ENCODE results near the gene SCP2. TPM values are rescaled to one million over a fixed set of nuclear protein-coding genes. Genes with fewer than 3 reads are reported as not detected.

SCP2 gene
- polyA plus RNA-seq, 1 of the 3 experiments (the other 2 are of a cell fraction) = 49.5 TPM

DNA sequence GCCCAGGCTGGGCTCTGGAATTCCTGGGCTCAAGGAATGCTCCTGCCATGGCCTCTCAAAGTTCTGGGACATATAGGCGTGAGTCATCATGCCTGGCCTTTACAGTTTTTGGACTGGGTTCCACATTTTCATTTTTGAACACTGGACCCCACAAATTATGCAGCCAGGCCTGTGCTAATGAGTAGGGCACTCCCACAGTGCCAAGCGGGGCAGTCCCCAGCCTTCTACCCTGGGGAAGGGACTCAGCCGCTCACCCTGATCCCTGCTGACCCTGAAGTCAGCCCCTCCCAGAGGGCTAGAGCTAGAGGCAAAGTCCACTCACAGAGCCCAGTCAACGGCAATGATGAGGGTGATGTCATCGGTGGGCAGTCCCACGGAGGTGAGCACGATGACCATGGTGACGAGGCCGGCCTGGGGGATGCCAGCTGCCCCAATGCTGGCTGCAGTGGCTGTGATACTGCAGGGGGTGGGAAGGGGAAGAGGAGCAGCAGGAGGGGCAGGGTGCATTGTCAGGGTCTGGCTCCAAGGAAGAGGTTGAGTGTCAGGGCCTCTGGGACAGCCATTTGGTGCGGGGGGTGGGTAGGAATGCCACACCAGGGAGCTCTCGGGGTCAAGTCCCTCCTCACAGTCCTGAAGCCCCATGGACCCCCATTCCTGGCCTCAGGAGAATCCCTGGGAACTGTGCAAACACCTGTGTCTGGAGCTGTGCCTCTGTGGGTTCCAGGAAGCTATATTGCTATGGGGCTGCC, 162.6 kb downstream of the SCP2 start:
- no peak overlapping the region for H2AFZ ChIP-seq (ENCODE audit: low read depth)
- H3F3A ChIP-seq (replicated peaks; ENCODE audit: insufficient read depth) = no peaks in the 10 kb centered on the region
- no peaks in the 10 kb centered on the region for H3K9me3 ChIP-seq
- no peaks in the 10 kb centered on the region for H3K36me3 ChIP-seq (replicated peaks in 1 of 2; ENCODE audit: control insufficient read depth in 1 of 2, insufficient read depth in 2 of 2, low read length in 1 of 2)
- no peaks in the 10 kb centered on the region for H3K9me2 ChIP-seq
- H3K9ac ChIP-seq = no peak overlapping the region
- H3K27ac ChIP-seq (ENCODE audit: low read depth in 2 of 2, low read length in 1 of 2) = no peak overlapping the region
- POLR2A ChIA-PET = no interaction called here
- CTCF ChIA-PET = interaction anchor here (0.6 to 1.3 kb wide), 3 partner anchors 22 to 93 kb away, joined by 3 to 4 read pairs (median 3); no protein-coding TSS in a partner anchor
- 76% methylated on average over 9 of the region's 11 CpGs for WGBS (ENCODE audit: low lambda C conversion rate)
- H3K79me2 ChIP-seq (ENCODE audit: insufficient read depth) = no peaks in the 10 kb centered on the region
- no peak; the same call in 1 of the 2 replicates for TF ChIP-seq FOSL2 (IDR thresholded peaks at IDR 0.05; ENCODE audit: borderline replicate concordance, low read depth)
- TF ChIP-seq ELF1 (IDR thresholded peaks at IDR 0.05) = no peak
- TF ChIP-seq NRF1 (IDR thresholded peaks at IDR 0.05; ENCODE audit: low read depth, low read length) = no peak
- H3K4me3 ChIP-seq (ENCODE audit: low read depth in 2 of 2, low read length in 1 of 2) = no peak overlapping the region
- H4K20me1 ChIP-seq (ENCODE audit: insufficient read depth) = no peaks in the 10 kb centered on the region
- H3K27me3 ChIP-seq (ENCODE audit: insufficient read depth) = no peaks in the 10 kb centered on the region
- DNase-seq = no peak
- peaks cover 3 to 34% of the 10 kb centered on the region in 2 experiments; a peak in 1 of 4 replicates for H3K4me1 ChIP-seq (ENCODE audit: control insufficient read depth in 1 of 2, insufficient read depth in 2 of 2, low read depth in 1 of 2, low read length in 1 of 2)
- no peak overlapping the region for H3K4me2 ChIP-seq

DNA sequence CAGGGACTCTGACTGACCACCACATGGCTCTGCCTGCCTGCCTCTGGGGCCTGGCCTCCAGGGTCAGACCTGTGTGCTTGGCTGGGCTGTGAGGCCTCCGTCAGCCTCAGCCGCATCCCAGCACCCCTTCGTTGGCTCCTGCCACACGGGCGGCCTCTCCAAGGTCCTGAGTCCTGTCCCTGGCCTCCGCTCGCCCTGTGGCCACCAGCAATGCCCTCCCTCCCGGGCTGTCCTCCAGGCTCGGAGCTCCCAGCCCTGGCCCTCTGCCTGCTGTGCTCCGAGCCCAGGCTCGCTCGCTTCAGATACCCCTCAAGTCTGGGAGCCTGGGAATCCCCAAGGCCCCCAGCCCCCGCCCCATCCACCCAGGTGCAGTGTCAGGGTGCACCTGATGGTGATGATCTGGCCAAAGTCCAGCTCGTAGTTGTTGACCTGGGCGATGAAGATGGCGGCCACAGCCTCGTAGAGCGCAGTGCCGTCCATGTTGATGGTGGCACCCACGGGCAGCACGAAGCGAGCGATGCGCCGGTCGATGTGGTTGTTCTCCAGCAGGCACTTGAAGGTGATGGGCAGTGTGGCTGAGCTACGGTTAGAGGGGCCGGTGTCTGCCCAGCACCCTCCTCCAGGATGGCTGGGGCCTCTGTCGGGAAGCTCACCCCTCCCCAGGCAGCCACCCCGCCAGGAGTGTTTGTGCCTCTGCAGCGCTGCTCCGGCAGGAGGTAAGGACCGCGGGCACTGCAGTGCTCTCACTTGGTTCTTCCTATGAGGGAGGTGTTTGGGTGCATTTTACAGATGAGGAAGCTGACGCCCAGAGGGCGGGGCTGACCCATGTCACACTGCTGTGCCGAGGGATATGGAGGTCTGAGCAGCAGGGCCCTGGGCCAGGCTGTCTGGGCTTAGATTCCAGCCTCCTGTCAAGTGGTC, 163.4 kb downstream of the SCP2 start:
- DNase-seq = no peak
- peaks cover 3 to 25% of the 10 kb centered on the region in 2 experiments; a peak in 1 of 4 replicates for H3K4me1 ChIP-seq (ENCODE audit: control insufficient read depth in 1 of 2, insufficient read depth in 2 of 2, low read depth in 1 of 2, low read length in 1 of 2)
- TF ChIP-seq GATA2 (CRISPR knock-in tag; IDR thresholded peaks at IDR 0.05) (no peak), POLR2AphosphoS5 (IDR thresholded peaks at IDR 0.05; ENCODE audit: low read depth, low read length) (no peak), RFX5 (IDR thresholded peaks at IDR 0.05; ENCODE audit: low read length) (no peak), JUND (IDR thresholded peaks at IDR 0.05) (no peak), SIN3A (IDR thresholded peaks at IDR 0.05; ENCODE audit: borderline replicate concordance, low read depth, low read length) (no peak), FOXJ3 (CRISPR knock-in tag; IDR thresholded peaks at IDR 0.05) (no peak), NFIC (IDR thresholded peaks at IDR 0.05; ENCODE audit: borderline replicate concordance) (no peak), FOXM1 (IDR thresholded peaks at IDR 0.05; ENCODE audit: low read depth) (no peak), TCF12 (IDR thresholded peaks at IDR 0.05) (no peak), RAD21 (IDR thresholded peaks at IDR 0.05; ENCODE audit: low read length) (no peak), GABPA (IDR thresholded peaks at IDR 0.05; ENCODE audit: low read depth) (no peak)
- TF ChIP-seq, protein P1, sequence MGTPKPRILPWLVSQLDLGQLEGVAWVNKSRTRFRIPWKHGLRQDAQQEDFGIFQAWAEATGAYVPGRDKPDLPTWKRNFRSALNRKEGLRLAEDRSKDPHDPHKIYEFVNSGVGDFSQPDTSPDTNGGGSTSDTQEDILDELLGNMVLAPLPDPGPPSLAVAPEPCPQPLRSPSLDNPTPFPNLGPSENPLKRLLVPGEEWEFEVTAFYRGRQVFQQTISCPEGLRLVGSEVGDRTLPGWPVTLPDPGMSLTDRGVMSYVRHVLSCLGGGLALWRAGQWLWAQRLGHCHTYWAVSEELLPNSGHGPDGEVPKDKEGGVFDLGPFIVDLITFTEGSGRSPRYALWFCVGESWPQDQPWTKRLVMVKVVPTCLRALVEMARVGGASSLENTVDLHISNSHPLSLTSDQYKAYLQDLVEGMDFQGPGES (IDR thresholded peaks at IDR 0.05; ENCODE audit: low read depth, low read length) = no peak
- TF ChIP-seq, protein P2, sequence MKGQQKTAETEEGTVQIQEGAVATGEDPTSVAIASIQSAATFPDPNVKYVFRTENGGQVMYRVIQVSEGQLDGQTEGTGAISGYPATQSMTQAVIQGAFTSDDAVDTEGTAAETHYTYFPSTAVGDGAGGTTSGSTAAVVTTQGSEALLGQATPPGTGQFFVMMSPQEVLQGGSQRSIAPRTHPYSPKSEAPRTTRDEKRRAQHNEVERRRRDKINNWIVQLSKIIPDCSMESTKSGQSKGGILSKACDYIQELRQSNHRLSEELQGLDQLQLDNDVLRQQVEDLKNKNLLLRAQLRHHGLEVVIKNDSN (IDR thresholded peaks at IDR 0.05; ENCODE audit: borderline replicate concordance, low read depth) = no peak
- TF ChIP-seq, protein P3, sequence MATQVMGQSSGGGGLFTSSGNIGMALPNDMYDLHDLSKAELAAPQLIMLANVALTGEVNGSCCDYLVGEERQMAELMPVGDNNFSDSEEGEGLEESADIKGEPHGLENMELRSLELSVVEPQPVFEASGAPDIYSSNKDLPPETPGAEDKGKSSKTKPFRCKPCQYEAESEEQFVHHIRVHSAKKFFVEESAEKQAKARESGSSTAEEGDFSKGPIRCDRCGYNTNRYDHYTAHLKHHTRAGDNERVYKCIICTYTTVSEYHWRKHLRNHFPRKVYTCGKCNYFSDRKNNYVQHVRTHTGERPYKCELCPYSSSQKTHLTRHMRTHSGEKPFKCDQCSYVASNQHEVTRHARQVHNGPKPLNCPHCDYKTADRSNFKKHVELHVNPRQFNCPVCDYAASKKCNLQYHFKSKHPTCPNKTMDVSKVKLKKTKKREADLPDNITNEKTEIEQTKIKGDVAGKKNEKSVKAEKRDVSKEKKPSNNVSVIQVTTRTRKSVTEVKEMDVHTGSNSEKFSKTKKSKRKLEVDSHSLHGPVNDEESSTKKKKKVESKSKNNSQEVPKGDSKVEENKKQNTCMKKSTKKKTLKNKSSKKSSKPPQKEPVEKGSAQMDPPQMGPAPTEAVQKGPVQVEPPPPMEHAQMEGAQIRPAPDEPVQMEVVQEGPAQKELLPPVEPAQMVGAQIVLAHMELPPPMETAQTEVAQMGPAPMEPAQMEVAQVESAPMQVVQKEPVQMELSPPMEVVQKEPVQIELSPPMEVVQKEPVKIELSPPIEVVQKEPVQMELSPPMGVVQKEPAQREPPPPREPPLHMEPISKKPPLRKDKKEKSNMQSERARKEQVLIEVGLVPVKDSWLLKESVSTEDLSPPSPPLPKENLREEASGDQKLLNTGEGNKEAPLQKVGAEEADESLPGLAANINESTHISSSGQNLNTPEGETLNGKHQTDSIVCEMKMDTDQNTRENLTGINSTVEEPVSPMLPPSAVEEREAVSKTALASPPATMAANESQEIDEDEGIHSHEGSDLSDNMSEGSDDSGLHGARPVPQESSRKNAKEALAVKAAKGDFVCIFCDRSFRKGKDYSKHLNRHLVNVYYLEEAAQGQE (IDR thresholded peaks at IDR 0.05; ENCODE audit: low read depth, low read length) = no peak
- TF ChIP-seq, protein P4, sequence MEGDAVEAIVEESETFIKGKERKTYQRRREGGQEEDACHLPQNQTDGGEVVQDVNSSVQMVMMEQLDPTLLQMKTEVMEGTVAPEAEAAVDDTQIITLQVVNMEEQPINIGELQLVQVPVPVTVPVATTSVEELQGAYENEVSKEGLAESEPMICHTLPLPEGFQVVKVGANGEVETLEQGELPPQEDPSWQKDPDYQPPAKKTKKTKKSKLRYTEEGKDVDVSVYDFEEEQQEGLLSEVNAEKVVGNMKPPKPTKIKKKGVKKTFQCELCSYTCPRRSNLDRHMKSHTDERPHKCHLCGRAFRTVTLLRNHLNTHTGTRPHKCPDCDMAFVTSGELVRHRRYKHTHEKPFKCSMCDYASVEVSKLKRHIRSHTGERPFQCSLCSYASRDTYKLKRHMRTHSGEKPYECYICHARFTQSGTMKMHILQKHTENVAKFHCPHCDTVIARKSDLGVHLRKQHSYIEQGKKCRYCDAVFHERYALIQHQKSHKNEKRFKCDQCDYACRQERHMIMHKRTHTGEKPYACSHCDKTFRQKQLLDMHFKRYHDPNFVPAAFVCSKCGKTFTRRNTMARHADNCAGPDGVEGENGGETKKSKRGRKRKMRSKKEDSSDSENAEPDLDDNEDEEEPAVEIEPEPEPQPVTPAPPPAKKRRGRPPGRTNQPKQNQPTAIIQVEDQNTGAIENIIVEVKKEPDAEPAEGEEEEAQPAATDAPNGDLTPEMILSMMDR (IDR thresholded peaks at IDR 0.05) = no peak
- TF ChIP-seq, protein P5, sequence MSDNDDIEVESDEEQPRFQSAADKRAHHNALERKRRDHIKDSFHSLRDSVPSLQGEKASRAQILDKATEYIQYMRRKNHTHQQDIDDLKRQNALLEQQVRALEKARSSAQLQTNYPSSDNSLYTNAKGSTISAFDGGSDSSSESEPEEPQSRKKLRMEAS (IDR thresholded peaks at IDR 0.05; ENCODE audit: low read depth) = no peak

More for the DNA sequence above, 163.4 kb downstream of the SCP2 start:
- no peak overlapping the region for H3K4me3 ChIP-seq (ENCODE audit: low read depth in 2 of 2, low read length in 1 of 2)
- no peak overlapping the region for H2AFZ ChIP-seq (ENCODE audit: low read depth)
- H3K9me3 ChIP-seq = no peaks in the 10 kb centered on the region
- 96% methylated on average over 28 of the region's 37 CpGs for WGBS (ENCODE audit: low lambda C conversion rate)
- no peaks in the 10 kb centered on the region for H3K9me2 ChIP-seq
- CTCF ChIA-PET = interaction anchor here (1.0 to 1.2 kb wide), 3 partner anchors 22 to 92 kb away, joined by 3 read pairs; no protein-coding TSS in a partner anchor
- no peaks in the 10 kb centered on the region for H3K27me3 ChIP-seq (ENCODE audit: insufficient read depth)
- POLR2A ChIA-PET = no interaction called here
- H3K79me2 ChIP-seq (ENCODE audit: insufficient read depth) = no peaks in the 10 kb centered on the region
- H3K27ac ChIP-seq (ENCODE audit: low read depth in 2 of 2, low read length in 1 of 2) = no peak overlapping the region
- no peaks in the 10 kb centered on the region for H3K36me3 ChIP-seq (replicated peaks in 1 of 2; ENCODE audit: control insufficient read depth in 1 of 2, insufficient read depth in 2 of 2, low read length in 1 of 2)
- no peak overlapping the region for H3K4me2 ChIP-seq
- H3F3A ChIP-seq (replicated peaks; ENCODE audit: insufficient read depth) = no peaks in the 10 kb centered on the region
- no peak overlapping the region for H3K9ac ChIP-seq
- no peaks in the 10 kb centered on the region for H4K20me1 ChIP-seq (ENCODE audit: insufficient read depth)

All from SK-N-SH (cell line).